Measurements from ENCODE around the gene FXYD4.

FXYD4 gene

GRCh38 chr10:43410345-43410744 lies 38.9 kb downstream of the FXYD4 start:
- H3K9me3 ChIP-seq (ENCODE audit: insufficient read depth, low read depth, low read length): no peaks in the 10 kb centered on the region
- peak overlapping the region; percentile 98 for H3K4me3 ChIP-seq (ENCODE audit: low read length, poor library complexity, severe bottlenecking)
- peaks cover 18% of the 10 kb centered on the region for H3K4me1 ChIP-seq (ENCODE audit: insufficient read depth, low read length, poor library complexity, severe bottlenecking)
- H3K27me3 ChIP-seq (ENCODE audit: insufficient read depth, low read length, poor library complexity, severe bottlenecking): peaks cover 3% of the 10 kb centered on the region
- TF ChIP-seq CTCF (conservative IDR thresholded peaks at IDR 0.05; ENCODE audit: low read length) (no peak), EZH2phosphoT487 (IDR thresholded peaks at IDR 0.05; ENCODE audit: borderline replicate concordance) (no peak)
- H4K20me1 ChIP-seq (ENCODE audit: insufficient read depth, low read length, poor library complexity, severe bottlenecking): peaks cover 30% of the 10 kb centered on the region
- H3K79me2 ChIP-seq (ENCODE audit: insufficient read depth, low read length): peaks cover 45% of the 10 kb centered on the region
- no peak overlapping the region for H2AFZ ChIP-seq (ENCODE audit: low read length)
- H3K9me2 ChIP-seq (replicated peaks; ENCODE audit: low read depth, low read length): no peaks in the 10 kb centered on the region
- H3K4me2 ChIP-seq (ENCODE audit: low read depth, low read length, poor library complexity, severe bottlenecking): peak overlapping the region; percentile 73
- H3K9ac ChIP-seq (ENCODE audit: low read depth, low read length, poor library complexity, severe bottlenecking): peak overlapping the region; percentile 94
- no peaks in the 10 kb centered on the region for H3K36me3 ChIP-seq (ENCODE audit: insufficient read depth, low read length)
- 0 out of 2 replicates have a peak, but pooled peaks cover 3% of the 10 kb centered on the region for H3F3A ChIP-seq (ENCODE audit: low read depth)

GRCh38 chr10:43411536-43411935 lies 40.1 kb downstream of the FXYD4 start:
- Histone ChIP-seq H3K36me3 (ENCODE audit: insufficient read depth, low read length) (no peaks in the 10 kb centered on the region), H3K4me2 (ENCODE audit: low read depth, low read length, poor library complexity, severe bottlenecking) (no peak overlapping the region), H4K20me1 (ENCODE audit: insufficient read depth, low read length, poor library complexity, severe bottlenecking) (peaks cover 18% of the 10 kb centered on the region), H3K4me3 (ENCODE audit: low read length, poor library complexity, severe bottlenecking) (no peak overlapping the region), H3K9me3 (ENCODE audit: insufficient read depth, low read depth, low read length) (no peaks in the 10 kb centered on the region), H3K79me2 (ENCODE audit: insufficient read depth, low read length) (peaks cover 33% of the 10 kb centered on the region), H3K9ac (ENCODE audit: low read depth, low read length, poor library complexity, severe bottlenecking) (no peak overlapping the region), H3K27me3 (ENCODE audit: insufficient read depth, low read length, poor library complexity, severe bottlenecking) (peaks cover 3% of the 10 kb centered on the region), H3K9me2 (replicated peaks; ENCODE audit: low read depth, low read length) (no peaks in the 10 kb centered on the region), H3K4me1 (ENCODE audit: insufficient read depth, low read length, poor library complexity, severe bottlenecking) (peaks cover 21% of the 10 kb centered on the region), H3F3A (ENCODE audit: low read depth) (0 out of 2 replicates have a peak, but pooled peaks cover 3% of the 10 kb centered on the region), H2AFZ (ENCODE audit: low read length) (no peak overlapping the region)
- TF ChIP-seq CTCF (conservative IDR thresholded peaks at IDR 0.05; ENCODE audit: low read length) (no peak), EZH2phosphoT487 (IDR thresholded peaks at IDR 0.05; ENCODE audit: borderline replicate concordance) (no peak)

GRCh38 chr10:43415544-43415943 lies 44.1 kb downstream of the FXYD4 start:
- no peak overlapping the region for H3K4me2 ChIP-seq (ENCODE audit: low read depth, low read length, poor library complexity, severe bottlenecking)
- no peak overlapping the region for H3K4me3 ChIP-seq (ENCODE audit: low read length, poor library complexity, severe bottlenecking)
- peaks cover 44% of the 10 kb centered on the region for H3K4me1 ChIP-seq (ENCODE audit: insufficient read depth, low read length, poor library complexity, severe bottlenecking)

More at GRCh38 chr10:43415544-43415943, 44.1 kb downstream of the FXYD4 start:
- Histone ChIP-seq H3K27me3 (ENCODE audit: insufficient read depth, low read length, poor library complexity, severe bottlenecking) (no peaks in the 10 kb centered on the region), H3K36me3 (ENCODE audit: insufficient read depth, low read length) (no peaks in the 10 kb centered on the region), H3K9ac (ENCODE audit: low read depth, low read length, poor library complexity, severe bottlenecking) (no peak overlapping the region), H3F3A (ENCODE audit: low read depth) (peaks cover 25% of the 10 kb centered on the region), H3K79me2 (ENCODE audit: insufficient read depth, low read length) (peaks cover 3% of the 10 kb centered on the region), H3K9me3 (ENCODE audit: insufficient read depth, low read depth, low read length) (no peaks in the 10 kb centered on the region), H4K20me1 (ENCODE audit: insufficient read depth, low read length, poor library complexity, severe bottlenecking) (no peaks in the 10 kb centered on the region), H2AFZ (ENCODE audit: low read length) (no peak overlapping the region), H3K9me2 (replicated peaks; ENCODE audit: low read depth, low read length) (no peaks in the 10 kb centered on the region)
- TF ChIP-seq EZH2phosphoT487 (IDR thresholded peaks at IDR 0.05; ENCODE audit: borderline replicate concordance): no peak
- no peak for TF ChIP-seq CTCF (conservative IDR thresholded peaks at IDR 0.05; ENCODE audit: low read length)
